ENCODE results near the gene KRTAP10-9.
"Not testable (repeated sequence)": the region's sequence is repeated elsewhere in the genome, so short reads cannot be mapped to it uniquely, and the experiment has no call there.

The KRTAP10-9 gene

DNA sequence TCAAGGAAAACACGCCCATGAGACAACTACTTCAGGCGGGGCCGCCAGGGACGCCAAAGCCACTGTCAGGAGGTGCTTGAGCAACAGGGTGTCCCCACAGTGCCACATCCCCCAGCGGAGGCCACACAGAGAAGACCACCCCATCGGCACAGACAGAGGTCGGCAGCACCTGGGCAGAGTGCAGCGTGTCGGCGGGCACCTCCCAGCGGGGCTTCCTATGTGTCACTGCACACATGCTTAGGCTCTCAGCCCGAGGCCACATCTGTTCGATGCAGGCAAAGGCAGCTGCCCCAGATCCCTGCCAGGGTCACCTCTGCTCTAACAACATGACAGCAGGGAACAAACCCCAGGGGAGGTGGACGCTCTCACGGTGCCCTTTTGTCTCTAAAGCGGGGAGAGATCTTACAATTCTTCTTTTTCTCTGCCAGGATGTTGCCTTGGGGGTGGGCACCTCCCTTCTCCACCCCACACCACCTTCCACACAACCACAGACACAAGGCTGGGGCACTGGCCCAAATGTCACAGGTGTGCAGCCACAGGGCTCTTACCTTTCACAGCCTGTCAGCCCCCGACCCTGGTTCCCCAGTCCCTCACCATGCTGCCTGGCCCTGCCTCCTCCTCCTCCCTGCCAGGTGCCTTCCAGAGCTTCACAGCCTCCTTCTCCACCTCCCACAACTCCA, 10.8 kb upstream of the KRTAP10-9 start:
- DNase-seq, result no peak

DNA sequence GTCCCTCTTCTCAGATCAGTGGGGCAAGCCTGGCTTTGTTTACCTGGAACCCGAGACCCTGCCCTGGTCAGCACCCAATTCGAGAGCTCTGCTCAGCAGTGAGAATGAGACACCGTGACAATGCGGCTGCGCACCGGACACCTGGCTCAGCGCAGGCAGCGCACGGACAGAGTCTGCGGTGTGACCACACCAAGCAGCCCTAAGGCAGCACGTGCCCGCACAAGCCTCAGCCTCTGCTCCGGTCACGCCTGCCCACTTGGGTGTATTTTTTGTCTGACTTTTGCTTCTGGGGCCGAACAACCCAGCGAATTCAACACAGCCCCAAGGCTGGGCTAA, 10.3 kb upstream of the KRTAP10-9 start:
- DNase-seq, result no peak

- no peak for DNase-seq
Observed at GRCh38 chr21:44617071-44617501, 9.8 kb upstream of the KRTAP10-9 start.

DNA sequence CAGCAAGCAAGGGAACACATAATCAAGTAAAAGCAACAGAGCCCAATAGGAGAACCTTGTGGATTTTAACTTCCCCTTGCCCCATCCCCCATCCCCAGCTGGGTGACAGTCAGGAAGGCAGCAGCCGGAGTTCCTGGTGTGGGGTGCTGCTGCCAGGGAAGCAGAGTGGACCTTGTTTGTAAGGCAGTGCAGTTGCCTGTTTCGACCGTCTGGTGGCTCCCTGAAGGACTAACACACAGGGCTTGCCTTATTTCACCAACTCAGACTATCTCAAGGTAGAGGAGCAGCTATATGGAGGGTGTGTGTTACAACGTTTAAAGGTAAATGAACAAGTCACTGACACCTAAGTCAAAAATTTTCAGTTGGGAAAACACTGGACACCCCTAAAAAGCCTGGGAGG, 8.4 kb upstream of the KRTAP10-9 start:
- DNase-seq, result no peak

GRCh38 chr21:44618909-44619308, 8.0 kb upstream of the KRTAP10-9 start:
- peak; percentile 37 for DNase-seq

DNA sequence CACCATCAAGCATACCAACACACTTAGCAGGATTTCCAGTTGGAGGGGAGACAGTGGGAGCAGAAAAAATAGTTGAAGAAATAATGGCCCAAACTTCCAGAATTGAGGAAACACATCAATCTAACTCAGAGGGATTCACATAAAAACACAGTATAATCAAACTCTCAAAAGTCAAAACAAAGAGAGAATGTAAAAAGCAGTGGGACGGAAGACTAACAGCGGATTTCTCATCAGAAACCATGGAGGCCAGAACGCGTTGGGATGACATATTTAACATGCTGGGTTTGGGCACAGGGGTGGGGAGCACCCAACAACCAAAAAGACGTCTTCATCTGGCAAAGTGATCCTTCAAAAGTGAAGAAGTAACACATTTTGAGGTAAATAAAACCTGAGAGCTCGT, 7.0 kb upstream of the KRTAP10-9 start:
- no peak for DNase-seq

DNA sequence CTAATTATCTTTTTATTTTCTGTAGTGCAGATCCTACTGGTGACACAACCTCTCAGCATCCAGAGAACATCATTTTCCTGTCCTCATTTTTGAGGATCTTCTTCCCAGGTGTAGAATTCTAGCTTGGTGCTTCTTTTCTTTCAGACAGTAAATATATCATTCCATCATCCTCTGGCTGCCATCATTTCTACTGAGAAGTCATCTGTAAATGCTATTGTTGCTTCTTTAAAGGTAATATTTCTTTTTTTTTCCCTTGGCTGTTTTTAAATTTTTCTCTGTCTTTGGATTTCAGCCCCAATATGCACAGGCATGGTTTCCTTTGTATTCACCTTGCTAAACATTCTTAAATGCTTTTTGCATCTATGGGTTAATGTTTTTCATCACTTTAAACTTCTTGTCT, 3.3 kb upstream of the KRTAP10-9 start:
- no peak for DNase-seq

GRCh38 chr21:44625756-44626155, 1.1 kb upstream of the KRTAP10-9 start:
- no peak for DNase-seq

GRCh38 chr21:44626262-44626661, 631 bp upstream of the KRTAP10-9 start:
- DNase-seq, result no peak

- not testable (repeated sequence) for DNase-seq
Observed at GRCh38 chr21:44627181-44627822, 409 bp downstream of the KRTAP10-9 start.

DNA sequence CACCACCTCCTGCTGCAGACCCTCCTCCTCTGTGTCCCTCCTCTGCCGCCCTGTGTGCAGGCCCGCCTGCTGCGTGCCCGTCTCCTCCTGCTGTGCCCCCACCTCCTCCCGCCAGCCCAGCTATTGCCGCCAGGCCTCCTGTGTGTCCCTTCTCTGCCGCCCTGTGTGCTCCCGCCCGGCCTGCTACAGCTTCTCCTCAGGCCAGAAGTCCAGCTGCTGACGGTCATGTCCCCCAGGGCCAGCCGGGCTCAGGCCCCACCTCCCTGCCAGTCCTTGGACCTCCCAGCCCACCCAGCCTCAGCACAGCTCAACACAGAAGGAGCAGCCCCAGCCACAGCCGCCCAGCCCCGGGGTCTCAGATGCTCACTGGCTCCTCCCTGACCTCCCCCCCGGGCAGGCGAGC, 939 bp downstream of the KRTAP10-9 start:
- not testable (repeated sequence) for DNase-seq

DNA sequence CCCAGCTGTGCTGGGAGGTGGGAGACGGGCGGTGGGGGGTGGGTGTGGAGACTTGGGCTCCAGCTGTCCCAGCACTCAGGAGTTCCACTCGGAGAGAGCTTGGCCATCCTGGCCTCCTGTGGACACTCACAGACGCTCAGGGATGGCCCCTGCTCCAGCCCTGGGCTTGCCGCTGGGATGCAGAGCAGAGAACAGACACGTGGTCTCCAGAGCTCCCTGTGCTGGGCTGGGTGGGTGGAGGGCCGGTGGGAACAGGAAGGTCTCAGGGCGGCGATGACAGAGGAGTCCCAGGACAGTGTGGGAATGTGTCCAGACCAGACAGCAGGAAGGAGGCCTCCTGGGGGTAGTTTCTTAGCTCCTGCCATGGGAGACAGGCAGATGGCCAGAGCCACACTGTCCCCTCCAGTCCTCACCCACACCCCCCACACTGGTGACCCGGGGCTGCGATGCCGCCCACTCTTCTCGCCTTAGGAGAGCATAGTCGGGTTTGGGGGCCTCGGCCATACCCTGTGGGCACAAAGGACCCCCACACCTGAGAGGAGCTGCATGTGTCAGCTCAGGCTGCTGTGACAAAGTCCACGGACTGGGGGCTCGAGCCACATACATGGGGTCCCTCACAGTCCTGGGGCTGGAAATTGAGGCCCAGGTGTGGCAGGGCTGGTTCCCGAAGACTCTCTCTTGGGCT, 2.0 kb downstream of the KRTAP10-9 start:
- DNase-seq, result no peak

- no peak for DNase-seq
Observed at GRCh38 chr21:44630440-44630839, 3.5 kb downstream of the KRTAP10-9 start.

DNA sequence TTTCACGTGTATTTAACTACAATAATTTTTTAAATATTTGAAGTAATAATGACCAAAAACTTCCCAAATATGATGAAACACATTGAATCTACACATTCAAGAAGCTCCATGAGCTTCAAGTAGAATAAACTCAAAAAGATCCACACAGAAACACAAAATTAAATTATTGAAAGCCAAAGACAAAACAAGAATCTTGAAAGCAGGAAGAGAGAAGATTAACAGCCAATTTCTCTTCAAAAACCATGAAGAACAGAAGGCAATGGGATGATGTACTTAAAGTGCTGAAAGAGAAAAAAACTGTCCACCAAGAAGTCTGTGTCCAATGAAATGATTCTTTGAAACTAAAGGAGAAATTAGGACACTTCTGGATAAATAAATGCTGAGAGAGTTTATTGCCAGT, 5.2 kb downstream of the KRTAP10-9 start:
- no peak for DNase-seq

- no peak for DNase-seq
Observed at GRCh38 chr21:44636209-44637017, 9.5 kb downstream of the KRTAP10-9 start.

- no peak for DNase-seq
Observed at GRCh38 chr21:44637018-44637850, 10.3 kb downstream of the KRTAP10-9 start, which contains the start of gene KRTAP10-10. Gene KRTAP10-10 (plus strand): TSS chr21:44637356. CDS start chr21:44637418, 62 bp downstream.

- not testable (repeated sequence) for DNase-seq
Observed at GRCh38 chr21:44637851-44638348, 11.0 kb downstream of the KRTAP10-9 start.

DNA sequence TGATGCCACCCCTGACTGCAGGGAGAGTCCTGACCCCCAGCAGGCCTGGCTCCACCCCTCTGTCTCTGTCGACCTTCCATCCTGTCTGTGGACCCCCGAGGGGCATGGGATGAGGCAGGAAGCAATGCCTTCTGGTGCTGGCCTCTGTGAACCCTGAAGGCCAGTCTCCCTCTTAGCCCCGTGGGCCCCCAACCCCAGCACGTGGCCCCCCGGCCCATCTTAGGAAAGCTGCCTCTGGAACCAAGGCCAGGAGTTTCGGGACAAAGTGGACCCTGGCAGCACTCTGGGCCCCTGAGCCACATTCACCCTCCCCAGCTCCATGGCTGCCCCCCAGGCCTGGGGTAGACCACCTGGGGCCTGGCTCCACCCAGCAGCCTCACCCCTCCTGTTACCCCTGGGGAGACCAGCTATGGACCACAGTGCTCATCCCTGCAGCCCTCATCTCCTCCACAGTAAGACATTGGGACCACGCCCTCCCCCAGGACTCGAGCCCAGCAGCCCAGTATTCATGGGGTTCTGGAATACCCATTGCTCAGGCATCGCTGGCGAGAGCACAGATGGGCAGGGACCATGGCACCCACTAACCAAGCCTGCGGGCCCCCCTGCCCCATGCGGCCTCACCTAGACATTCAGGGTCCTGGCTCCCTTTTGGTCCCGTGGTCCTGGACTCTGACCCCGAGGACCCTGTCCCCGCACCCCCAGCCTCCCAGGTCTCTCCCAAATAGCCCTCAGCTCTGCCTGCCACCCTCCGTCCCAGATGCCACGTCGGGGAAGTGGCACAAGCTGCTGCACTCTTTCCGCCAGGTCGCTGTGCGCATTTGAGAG, 11.8 kb downstream of the KRTAP10-9 start:
- DNase-seq, result not testable (repeated sequence)

DNA sequence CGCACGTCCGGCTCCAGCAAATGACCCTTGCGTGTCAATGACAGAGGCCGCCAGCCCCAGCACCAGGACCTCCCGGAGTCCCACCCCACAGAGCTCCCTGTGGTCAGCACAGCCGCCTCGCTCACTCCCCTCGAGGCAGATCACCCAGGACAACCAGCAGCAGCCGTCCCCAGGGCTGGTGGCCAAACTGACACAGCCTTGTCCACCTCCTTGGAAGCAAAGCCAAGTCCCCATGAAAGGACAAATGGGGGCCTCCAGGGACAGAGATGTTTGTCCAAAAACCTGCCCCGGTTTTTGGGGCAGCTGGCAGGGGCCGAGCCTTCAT, 12.4 kb downstream of the KRTAP10-9 start:
- DNase-seq, result no peak

DNA sequence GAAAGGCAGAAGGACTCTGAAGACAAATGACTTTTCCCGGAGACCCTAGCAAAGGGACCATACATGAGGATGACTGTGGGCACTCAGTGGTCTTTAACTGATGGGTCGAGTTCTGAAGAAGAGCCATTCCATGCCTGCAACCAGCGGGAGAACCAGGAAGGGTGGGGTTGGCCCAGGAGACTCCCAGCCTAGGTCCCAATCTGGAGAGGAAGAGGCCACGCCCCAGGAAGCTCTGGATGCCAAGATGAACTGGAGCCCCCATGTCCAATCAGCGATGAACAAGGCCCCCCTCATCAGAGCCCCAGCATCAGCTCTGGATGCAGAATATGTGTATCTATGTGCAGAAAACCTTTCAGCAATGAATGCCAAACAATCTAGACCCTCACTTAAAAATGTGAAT, 13.9 kb downstream of the KRTAP10-9 start:
- no peak for DNase-seq

DNA sequence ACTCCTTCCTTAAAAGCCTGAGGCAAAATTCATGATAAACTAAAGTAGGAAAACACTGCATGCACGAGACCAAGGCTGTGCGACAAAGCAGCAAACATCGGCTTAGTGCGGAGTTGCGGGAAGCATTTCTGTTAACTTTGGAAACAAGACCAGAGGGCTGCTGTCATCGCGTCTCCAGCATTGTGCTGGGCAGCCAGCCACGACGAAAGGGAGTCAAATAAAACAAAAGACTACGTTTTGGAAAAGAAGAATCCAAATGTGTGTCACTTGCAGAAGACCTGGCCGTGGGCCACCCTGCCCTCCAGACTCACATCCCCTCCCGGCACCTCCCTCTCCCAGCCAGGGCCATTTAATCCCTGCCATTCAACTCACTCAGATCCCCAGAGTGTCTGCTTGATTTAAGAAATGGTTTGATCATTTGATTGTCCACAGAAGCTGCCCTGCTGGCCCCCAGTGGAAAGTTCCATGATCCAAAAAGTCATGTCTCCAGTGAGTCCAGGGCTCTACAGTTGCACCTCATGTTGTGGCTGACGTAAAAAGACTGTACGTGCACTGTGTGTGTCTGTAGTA, 16.9 kb downstream of the KRTAP10-9 start:
- DNase-seq, result no peak
